Parathyroid adenoma (tissue), 2 donors: ENCODE results near the gene HNRNPM.

Source experiments
- H2AFZ ChIP-seq: fragments of 300-600 bp; sonication (generic); one replicate; pipeline ENCODE4 v1.7.0; 2017; ENCODE audit warnings: antibody characterized with exemption, mild to moderate bottlenecking
- H3K27ac ChIP-seq: fragments of 300-600 bp; sonication (generic); one replicate; pipeline ENCODE4 v1.7.0; 2017
- H3K27me3 ChIP-seq: fragments of 300-600 bp; sonication (generic); one replicate; pipeline ENCODE4 v1.7.0; 2017; ENCODE audit warnings: low read length; ENCODE audit not compliant: control insufficient read depth, insufficient read depth
- H3K36me3 ChIP-seq: fragments of 300-600 bp; sonication (generic); one replicate; pipeline ENCODE4 v1.7.0; 2017; ENCODE audit warnings: low read length; ENCODE audit not compliant: control insufficient read depth, insufficient read depth
- H3K4me1 ChIP-seq: fragments of 300-600 bp; sonication (generic); one replicate; pipeline ENCODE4 v1.7.0; 2017; ENCODE audit warnings: control low read depth
- H3K4me2 ChIP-seq: fragments of 300-600 bp; sonication (generic); one replicate; pipeline ENCODE4 v1.7.0; 2017; ENCODE audit warnings: low read length
- H3K4me3 ChIP-seq: fragments of 300-600 bp; sonication (generic); one replicate; pipeline ENCODE4 v1.7.0; 2017; ENCODE audit warnings: low read depth, low read length
- H3K79me2 ChIP-seq: fragments of 300-600 bp; sonication (generic); one replicate; pipeline ENCODE4 v1.7.0; 2017; ENCODE audit warnings: control low read depth
- H3K9ac ChIP-seq: fragments of 300-600 bp; sonication (generic); one replicate; pipeline ENCODE4 v1.7.0; 2017; ENCODE audit warnings: mild to moderate bottlenecking
- H3K9me3 ChIP-seq: fragments of 300-600 bp; sonication (generic); one replicate; pipeline ENCODE4 v1.7.0; 2017; ENCODE audit warnings: low read length; ENCODE audit not compliant: control insufficient read depth
- CTCF ChIP-seq: fragments of 300-600 bp; sonication (generic); IDR thresholded peaks from one replicate; pipeline ENCODE4 v1.7.0; 2017; ENCODE audit warnings: antibody characterized with exemption, mild to moderate bottlenecking
- donor health status: primary hyperparathyroidism.

The HNRNPM gene

GRCh38 chr19:8455018-8455417 is 10.2 kb downstream of the HNRNPM start:
- peaks cover 85% of the 10 kb centered on the region for H3K79me2 ChIP-seq
- H3K9me3 ChIP-seq, result no peaks in the 10 kb centered on the region
- H3K4me2 ChIP-seq, result no peak overlapping the region
- no peak overlapping the region for H3K9ac ChIP-seq
- H3K4me1 ChIP-seq, result peaks cover 54% of the 10 kb centered on the region
- no peak overlapping the region for H3K4me3 ChIP-seq
- H3K27ac ChIP-seq, result no peak overlapping the region
- H3K36me3 ChIP-seq, result no peaks in the 10 kb centered on the region
- no peak for TF ChIP-seq CTCF
- no peak overlapping the region for H2AFZ ChIP-seq
- H3K27me3 ChIP-seq, result no peaks in the 10 kb centered on the region

- peaks cover 59% of the 10 kb centered on the region for H3K4me1 ChIP-seq
- no peak overlapping the region for H3K9ac ChIP-seq
- no peaks in the 10 kb centered on the region for H3K27me3 ChIP-seq
- peak; percentile 19 for TF ChIP-seq CTCF
- H3K9me3 ChIP-seq, result no peaks in the 10 kb centered on the region
- no peak overlapping the region for H2AFZ ChIP-seq
- H3K27ac ChIP-seq, result no peak overlapping the region
- no peak overlapping the region for H3K4me3 ChIP-seq
- no peak overlapping the region for H3K4me2 ChIP-seq
- H3K79me2 ChIP-seq, result peaks cover 85% of the 10 kb centered on the region
- H3K36me3 ChIP-seq, result no peaks in the 10 kb centered on the region
Measured at GRCh38 chr19:8456064-8456463, 11.3 kb downstream of the HNRNPM start.

- Histone ChIP-seq H3K79me2 (peaks cover 84% of the 10 kb centered on the region), H3K27ac (no peak overlapping the region), H3K9me3 (no peaks in the 10 kb centered on the region), H3K36me3 (no peaks in the 10 kb centered on the region), H3K4me1 (peaks cover 49% of the 10 kb centered on the region), H3K4me3 (no peak overlapping the region), H3K27me3 (no peaks in the 10 kb centered on the region), H2AFZ (no peak overlapping the region), H3K4me2 (no peak overlapping the region), H3K9ac (no peak overlapping the region)
- no peak for TF ChIP-seq CTCF
Measured at GRCh38 chr19:8457209-8457608, 12.4 kb downstream of the HNRNPM start.

GRCh38 chr19:8457827-8458226 is 13.1 kb downstream of the HNRNPM start:
- no peaks in the 10 kb centered on the region for H3K27me3 ChIP-seq
- H3K9me3 ChIP-seq, result no peaks in the 10 kb centered on the region
- peaks cover 46% of the 10 kb centered on the region for H3K4me1 ChIP-seq
- H3K27ac ChIP-seq, result no peak overlapping the region
- H3K36me3 ChIP-seq, result no peaks in the 10 kb centered on the region
- H3K79me2 ChIP-seq, result peaks cover 84% of the 10 kb centered on the region
- no peak for TF ChIP-seq CTCF
- no peak overlapping the region for H3K4me3 ChIP-seq
- no peak overlapping the region for H3K9ac ChIP-seq
- H2AFZ ChIP-seq, result no peak overlapping the region
- peak overlapping the region; percentile 32 for H3K4me2 ChIP-seq

- peaks cover 42% of the 10 kb centered on the region for H3K4me1 ChIP-seq
- H3K36me3 ChIP-seq, result no peaks in the 10 kb centered on the region
- no peak overlapping the region for H3K27ac ChIP-seq
Measured at GRCh38 chr19:8458380-8458779, 13.6 kb downstream of the HNRNPM start.

More at GRCh38 chr19:8458380-8458779, 13.6 kb downstream of the HNRNPM start:
- H3K27me3 ChIP-seq, result no peaks in the 10 kb centered on the region
- no peak overlapping the region for H3K4me3 ChIP-seq
- no peak for TF ChIP-seq CTCF
- H2AFZ ChIP-seq, result no peak overlapping the region
- no peak overlapping the region for H3K9ac ChIP-seq
- H3K9me3 ChIP-seq, result no peaks in the 10 kb centered on the region
- H3K79me2 ChIP-seq, result peaks cover 80% of the 10 kb centered on the region
- H3K4me2 ChIP-seq, result no peak overlapping the region
